Measurements from ENCODE around the gene PPP2R5E. TPM values are rescaled to one million over a fixed set of nuclear protein-coding genes. Genes with fewer than 3 reads are reported as not detected.
A peak's percentile ranks its signal among the peaks of the same experiment; 100 is the strongest.
"Not testable (repeated sequence)": the region's sequence is repeated elsewhere in the genome, so short reads cannot be mapped to it uniquely, and the experiment has no call there.

The PPP2R5E gene
- total and polyA plus RNA-seq, 11 donors, result 6.2 to 44.2 (median 31.3) TPM

- intact Hi-C loops (cut with DNase I), result no loop called here
- DNase-seq, result no peak
Observed at GRCh38 chr14:63524537-63525155, 18.5 kb downstream of the PPP2R5E start.

DNA sequence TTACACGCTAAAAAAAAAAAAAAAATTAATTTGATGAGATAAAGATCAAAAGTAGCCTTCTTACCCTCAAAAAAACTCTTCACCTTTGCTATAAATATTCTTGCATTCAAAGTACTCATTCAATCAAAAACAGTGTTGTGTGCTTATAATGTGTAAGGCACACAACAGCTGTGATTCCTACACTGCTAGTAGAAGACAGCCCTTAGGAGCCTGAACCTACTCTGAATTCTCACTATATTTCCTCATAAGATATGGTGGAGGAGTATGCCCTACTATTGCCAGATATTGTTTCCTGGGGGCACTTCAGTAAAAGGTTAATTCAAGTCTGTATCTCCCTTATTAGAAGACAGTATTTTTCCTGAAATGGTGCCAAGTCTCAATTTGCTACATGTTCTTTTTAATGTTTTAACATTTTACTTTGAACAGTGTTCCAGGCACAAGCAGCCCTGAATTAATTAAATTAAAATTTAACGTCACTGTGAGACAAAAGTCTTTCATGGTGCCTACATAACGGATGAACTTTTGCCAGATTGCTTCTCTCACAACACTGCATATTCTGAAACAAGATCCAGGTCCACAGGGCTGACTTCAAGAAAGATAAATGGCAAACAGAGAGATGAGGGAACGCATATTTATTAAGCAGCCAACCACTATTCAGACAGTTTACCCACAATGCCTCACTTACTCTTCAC lies 19.3 kb downstream of the PPP2R5E start:
- ATAC-seq (no peak), DNase-seq (no peak)
- Histone ChIP-seq H3K36me3 (peaks cover 0 to 20% (median 6%) of the 10 kb centered on the region in 9 donors), H3K9me3 (no peaks in the 10 kb centered on the region), H3K27ac (no peak overlapping the region), H3K4me1 (peaks cover 0 to 14% (median 5%) of the 10 kb centered on the region in 12 donors), H3K4me3 (no peak overlapping the region), H3K27me3 (no peaks in the 10 kb centered on the region)
- WGBS, 4 donors, result 72 to 83% (median 77%) methylated on average over 4 of the region's 4 CpGs
- TF ChIP-seq POLR2A (IDR thresholded peaks at IDR 0.05), result no peak
- intact Hi-C loops (cut with DNase I), result no loop called here

More at GRCh38 chr14:63524537-63525155, 18.5 kb downstream of the PPP2R5E start:
- no peaks in the 10 kb centered on the region for H3K27me3 ChIP-seq
- H3K36me3 ChIP-seq, result peaks cover 0 to 20% (median 9%) of the 10 kb centered on the region in 9 donors
- no peak overlapping the region for H3K27ac ChIP-seq
- peak in 2 of 4 donors; percentile 22 to 49 for ATAC-seq
- TF ChIP-seq POLR2A (IDR thresholded peaks at IDR 0.05) (no peak), CTCF (IDR thresholded peaks at IDR 0.05) (no peak)
- WGBS, 4 donors, result 83 to 90% (median 89%) methylated on average over 12 of the region's 12 CpGs
- H3K9me3 ChIP-seq, result no peaks in the 10 kb centered on the region
- peaks cover 0 to 14% (median 5%) of the 10 kb centered on the region in 12 donors for H3K4me1 ChIP-seq
- H3K4me3 ChIP-seq, result no peak overlapping the region

- DNase-seq; H3K27me3 ChIP-seq; H3K4me3 ChIP-seq; H3K27ac ChIP-seq; intact Hi-C loops (cut with DNase I); H3K9me3 ChIP-seq; ATAC-seq: not testable (repeated sequence)
- H3K36me3 ChIP-seq, result peaks cover 0 to 25% (median 6%) of the 10 kb centered on the region in 9 donors
- peaks cover 0 to 16% (median 5%) of the 10 kb centered on the region in 12 donors for H3K4me1 ChIP-seq
- 92 to 96% (median 95%) methylated on average over 11 to 40 of the region's 41 CpGs; no CpG with 5 or more reads in 1 of the 4 donors for WGBS, 4 donors
Observed at GRCh38 chr14:63522511-63522910, 20.7 kb downstream of the PPP2R5E start.

DNA sequence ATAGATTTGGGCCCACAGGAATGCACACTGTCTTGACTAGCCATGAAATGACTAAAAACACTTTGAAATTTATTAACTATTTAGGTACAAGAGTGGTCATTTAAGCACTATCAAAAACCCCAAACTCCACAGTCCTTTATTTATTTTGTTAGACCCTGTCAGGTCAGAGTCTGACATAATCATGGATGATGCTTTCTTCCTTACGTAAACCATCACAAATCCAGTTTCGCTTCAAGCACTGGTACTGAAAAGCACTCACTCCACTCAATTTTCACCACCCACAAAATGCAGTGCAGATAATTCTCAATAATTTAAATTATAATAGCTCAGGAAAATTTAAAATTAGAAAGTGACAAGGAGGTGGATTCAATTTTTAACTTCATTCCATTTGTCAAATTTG lies 25.8 kb downstream of the PPP2R5E start:
- DNase-seq (no peak), ATAC-seq (no peak)
- 95 to 98% (median 96%) methylated on average over 2 of the region's 2 CpGs for WGBS, 4 donors
- Histone ChIP-seq H3K4me1 (peaks cover 0 to 33% (median 16%) of the 10 kb centered on the region in 12 donors), H3K36me3 (peaks cover 0 to 16% (median 3%) of the 10 kb centered on the region in 9 donors), H3K27me3 (no peaks in the 10 kb centered on the region), H3K9me3 (no peaks in the 10 kb centered on the region), H3K4me3 (no peak overlapping the region), H3K27ac (no peak overlapping the region)
- intact Hi-C loops (cut with DNase I), result no loop called here
- TF ChIP-seq CTCF (IDR thresholded peaks at IDR 0.05), result no peak
- no peak for TF ChIP-seq POLR2A (IDR thresholded peaks at IDR 0.05)

DNA sequence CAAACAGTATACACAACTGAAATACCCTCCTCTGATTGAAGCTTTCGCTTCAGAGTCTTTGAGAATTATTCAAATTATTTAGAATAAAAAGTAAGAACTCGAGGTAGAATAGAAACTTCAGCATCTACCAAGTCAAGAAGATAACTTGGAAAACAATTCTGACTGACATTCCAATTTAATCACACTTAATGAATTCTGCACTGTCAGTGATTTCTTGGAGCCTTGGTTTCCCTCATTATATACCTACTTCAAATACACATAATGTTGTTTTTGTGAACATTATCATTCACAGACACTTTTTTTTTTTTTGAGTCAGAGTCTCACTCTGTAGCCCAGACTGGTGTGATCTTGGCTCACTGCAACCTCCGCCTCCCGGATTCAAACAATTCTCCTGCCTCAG lies 27.9 kb downstream of the PPP2R5E start:
- Histone ChIP-seq H3K4me1 (peaks cover 0 to 33% (median 15%) of the 10 kb centered on the region in 12 donors), H3K4me3 (no peak overlapping the region), H3K36me3 (peaks cover 0 to 14% (median under 1%) of the 10 kb centered on the region in 9 donors), H3K27me3 (no peaks in the 10 kb centered on the region), H3K9me3 (no peaks in the 10 kb centered on the region), H3K27ac (no peak overlapping the region)
- intact Hi-C loops (cut with DNase I), result no loop called here
- ATAC-seq (no peak), DNase-seq (no peak)
- WGBS, 4 donors, result 80 to 96% (median 95%) methylated on average over 4 of the region's 4 CpGs
- TF ChIP-seq POLR2A (IDR thresholded peaks at IDR 0.05), result no peak
- no peak for TF ChIP-seq CTCF (IDR thresholded peaks at IDR 0.05)
